Prostate gland (tissue), 2 donors: ENCODE results near the gene LHPP.

Experiments
- CTCF ChIP-seq, 4 experiments: fragments of 200-600 bp in 2 of 4; fragments of 450-650 bp in 2 of 4; sonication (generic) in 2 of 4; IDR thresholded peaks; 1 replicate in 3 of 4; 2 replicates in 1 of 4; pipeline ENCODE4 v1.5.1; 2016 to 2019; ENCODE audit warnings: antibody characterized with exemption in 4 of 4, mild to moderate bottlenecking in 2 of 4, moderate library complexity in 2 of 4
- POLR2A ChIP-seq: fragments of 450-650 bp; IDR thresholded peaks from one replicate; pipeline ENCODE4 v1.6.1; 2016; ENCODE audit warnings: antibody characterized with exemption, mild to moderate bottlenecking
- POLR2AphosphoS5 ChIP-seq: sonication (generic); formaldehyde crosslinking; IDR thresholded peaks from one replicate; pipeline ENCODE4 v1.6.1; 2017; ENCODE audit warnings: antibody characterized with exemption

- TF ChIP-seq POLR2AphosphoS5 (no peak), CTCF (IDR thresholded peaks at IDR 0.05) (no peak), POLR2A (no peak)
Measured at GRCh38 chr10:124640056-124640455, 178.4 kb downstream of the LHPP start.
